ENCODE measurements around the gene RHBDD1.

DNA sequence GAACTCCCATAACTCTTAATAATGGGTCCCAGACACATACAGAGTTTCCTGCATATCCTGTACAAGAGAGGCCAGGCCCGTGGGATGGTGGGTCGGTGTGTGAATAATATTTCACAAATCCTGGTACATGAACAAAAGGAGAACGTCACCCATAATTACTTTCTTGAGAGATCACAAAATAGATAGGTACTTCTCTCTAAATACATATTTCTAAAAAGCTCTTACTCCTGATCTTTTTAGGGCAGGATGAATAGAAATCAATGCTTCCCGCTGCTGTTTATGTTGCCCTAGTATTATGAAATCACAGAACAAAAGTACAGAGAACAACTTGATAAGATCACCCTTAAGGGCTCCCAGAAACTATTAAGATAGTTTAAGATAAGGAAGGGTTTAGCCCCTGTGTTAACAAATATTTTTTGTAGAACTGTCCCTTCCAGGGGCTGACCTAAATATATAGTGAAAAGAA is 41.6 kb upstream of the RHBDD1 start:
- TF ChIP-seq, protein P1, sequence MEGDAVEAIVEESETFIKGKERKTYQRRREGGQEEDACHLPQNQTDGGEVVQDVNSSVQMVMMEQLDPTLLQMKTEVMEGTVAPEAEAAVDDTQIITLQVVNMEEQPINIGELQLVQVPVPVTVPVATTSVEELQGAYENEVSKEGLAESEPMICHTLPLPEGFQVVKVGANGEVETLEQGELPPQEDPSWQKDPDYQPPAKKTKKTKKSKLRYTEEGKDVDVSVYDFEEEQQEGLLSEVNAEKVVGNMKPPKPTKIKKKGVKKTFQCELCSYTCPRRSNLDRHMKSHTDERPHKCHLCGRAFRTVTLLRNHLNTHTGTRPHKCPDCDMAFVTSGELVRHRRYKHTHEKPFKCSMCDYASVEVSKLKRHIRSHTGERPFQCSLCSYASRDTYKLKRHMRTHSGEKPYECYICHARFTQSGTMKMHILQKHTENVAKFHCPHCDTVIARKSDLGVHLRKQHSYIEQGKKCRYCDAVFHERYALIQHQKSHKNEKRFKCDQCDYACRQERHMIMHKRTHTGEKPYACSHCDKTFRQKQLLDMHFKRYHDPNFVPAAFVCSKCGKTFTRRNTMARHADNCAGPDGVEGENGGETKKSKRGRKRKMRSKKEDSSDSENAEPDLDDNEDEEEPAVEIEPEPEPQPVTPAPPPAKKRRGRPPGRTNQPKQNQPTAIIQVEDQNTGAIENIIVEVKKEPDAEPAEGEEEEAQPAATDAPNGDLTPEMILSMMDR (conservative IDR thresholded peaks at IDR 0.05 in 1 of 2, IDR thresholded peaks at IDR 0.05 in 1 of 2; ENCODE audit: extremely low read depth in 1 of 2, insufficient read depth in 1 of 2, low read depth in 1 of 2, low read length in 2 of 2): no peak
- TF ChIP-seq EZH2 (IDR thresholded peaks at IDR 0.05; ENCODE audit: borderline replicate concordance, low read length): no peak
